Measurements from ENCODE around the gene CDK5R1. TPM values are rescaled to one million over a fixed set of nuclear protein-coding genes. Genes with fewer than 3 reads are reported as not detected.

Gene CDK5R1
- total RNA-seq, 1 experiment from 2014 or later = 9.9 TPM

DNA sequence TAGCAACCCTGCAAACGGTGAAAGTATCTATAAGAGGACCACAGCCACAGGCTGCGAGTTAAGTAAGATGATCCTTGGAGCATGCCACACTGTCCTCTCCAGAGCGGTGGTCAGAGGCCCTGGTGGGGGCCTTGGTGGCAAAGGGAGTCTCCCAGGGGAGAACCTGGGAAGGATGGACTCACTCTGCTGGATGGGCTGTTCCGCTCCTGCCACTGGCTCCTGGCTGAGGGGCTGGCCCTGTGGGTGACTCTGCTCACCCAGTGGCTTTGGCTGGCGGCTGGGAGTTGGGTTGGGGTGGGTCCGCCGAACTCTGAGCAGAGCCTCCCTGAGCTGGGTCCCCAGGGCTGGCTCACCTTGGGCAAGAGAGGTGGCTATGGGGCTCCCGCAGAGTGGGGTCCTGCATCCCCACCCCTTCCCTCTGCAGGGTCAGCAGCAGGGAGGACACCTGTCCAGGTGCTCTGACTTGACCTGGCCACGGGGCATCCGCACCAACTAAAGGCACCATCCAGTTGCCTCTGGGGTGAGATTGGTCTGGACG, 7.3 kb downstream of the CDK5R1 start:
- DNase-seq (ENCODE audit: low spot score) (no peak), ATAC-seq (no peak)
- Mint-ChIP-seq H3K36me3 (peaks cover 11% of the 10 kb centered on the region), H3K4me1 (peaks cover 36% of the 10 kb centered on the region), H3K27me3 (ENCODE audit: low read depth) (no peaks in the 10 kb centered on the region), H3K4me3 (no peak overlapping the region), H3K9me3 (no peaks in the 10 kb centered on the region), H3K27ac (no peak overlapping the region)
- no peak for TF ChIP-seq ATF1 (CRISPR knock-in tag; IDR thresholded peaks at IDR 0.05)
- no peak for TF ChIP-seq JUN (CRISPR knock-in tag; IDR thresholded peaks at IDR 0.05)
- TF ChIP-seq FOXP4 (CRISPR knock-in tag; IDR thresholded peaks at IDR 0.05) = no peak
- no peak for TF ChIP-seq TEAD4 (CRISPR knock-in tag; IDR thresholded peaks at IDR 0.05)
- TF ChIP-seq CREM (CRISPR knock-in tag; IDR thresholded peaks at IDR 0.05) = no peak
- no peak for TF ChIP-seq E2F4 (CRISPR knock-in tag; IDR thresholded peaks at IDR 0.05; ENCODE audit: borderline replicate concordance, low read depth)
- no peak for TF ChIP-seq SMAD4 (CRISPR knock-in tag; IDR thresholded peaks at IDR 0.05)
- TF ChIP-seq PRRX2 (CRISPR knock-in tag; IDR thresholded peaks at IDR 0.05) = no peak
- ChIA-PET CTCF (no interaction called here), POLR2A (no interaction called here)

DNA sequence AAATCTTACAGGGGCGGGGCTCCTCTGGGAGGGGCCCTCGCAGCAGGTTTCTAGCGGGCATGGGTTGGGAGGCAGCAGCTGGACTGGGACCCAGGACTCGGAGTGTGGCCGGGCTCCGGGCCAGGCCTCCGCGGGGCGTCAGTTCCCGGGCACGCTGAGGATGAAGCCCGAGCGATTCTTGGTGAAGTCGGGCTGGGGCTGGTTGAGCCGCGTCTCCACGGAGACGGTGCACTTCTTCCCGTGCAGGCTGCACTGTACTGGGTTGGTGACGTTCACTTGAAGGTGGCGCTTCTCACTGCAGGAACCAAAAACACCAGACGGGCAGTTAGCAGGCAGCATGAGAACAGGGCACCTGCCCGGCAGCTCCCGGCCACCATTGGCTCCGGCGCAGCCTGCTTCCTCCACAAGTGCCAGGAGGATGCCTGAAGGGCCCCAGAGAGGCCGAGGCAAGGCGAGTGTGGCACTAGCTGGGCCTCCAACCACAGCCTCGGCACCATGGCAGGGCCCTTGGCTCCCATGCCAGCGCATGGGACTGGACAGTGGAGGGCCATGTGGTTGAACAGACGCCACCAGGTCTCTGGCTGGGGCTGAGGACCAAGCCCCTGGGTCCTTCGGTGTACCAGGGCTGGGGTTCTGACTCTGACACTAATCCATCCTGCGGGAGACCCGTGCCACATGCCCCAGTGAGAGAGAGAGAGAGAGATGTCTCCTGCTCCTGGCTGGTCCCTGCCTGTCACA, 8.0 kb downstream of the CDK5R1 start:
- no peak for ATAC-seq
- Mint-ChIP-seq H3K4me3 (no peak overlapping the region), H3K27ac (no peak overlapping the region), H3K27me3 (ENCODE audit: low read depth) (no peaks in the 10 kb centered on the region), H3K36me3 (peaks cover 4% of the 10 kb centered on the region), H3K4me1 (peaks cover 29% of the 10 kb centered on the region), H3K9me3 (no peaks in the 10 kb centered on the region)
- no peak for DNase-seq (ENCODE audit: low spot score)
- POLR2A ChIA-PET = no interaction called here
- CTCF ChIA-PET = no interaction called here
- TF ChIP-seq GTF2I (CRISPR knock-in tag; conservative IDR thresholded peaks at IDR 0.05) (no peak), JUN (CRISPR knock-in tag; IDR thresholded peaks at IDR 0.05) (no peak), FOXJ3 (CRISPR knock-in tag; IDR thresholded peaks at IDR 0.05; ENCODE audit: borderline replicate concordance) (no peak), NFATC4 (CRISPR knock-in tag; IDR thresholded peaks at IDR 0.05) (no peak), ZNF138 (CRISPR knock-in tag; conservative IDR thresholded peaks at IDR 0.05) (no peak), JAZF1 (CRISPR knock-in tag; IDR thresholded peaks at IDR 0.05) (no peak), ATF2 (CRISPR knock-in tag; IDR thresholded peaks at IDR 0.05; ENCODE audit: borderline replicate concordance, low read depth) (no peak), ZNF219 (CRISPR knock-in tag; IDR thresholded peaks at IDR 0.05; ENCODE audit: borderline replicate concordance) (no peak), ZNF232 (CRISPR knock-in tag; IDR thresholded peaks at IDR 0.05) (no peak), NR3C1 (CRISPR knock-in tag; conservative IDR thresholded peaks at IDR 0.05; ENCODE audit: low read depth) (no peak), ZNF317 (CRISPR knock-in tag; IDR thresholded peaks at IDR 0.05; ENCODE audit: borderline replicate concordance, low read depth) (no peak), PRRX2 (CRISPR knock-in tag; IDR thresholded peaks at IDR 0.05) (no peak), GRHL2 (CRISPR knock-in tag; IDR thresholded peaks at IDR 0.05; ENCODE audit: insufficient replicate concordance, severe bottlenecking) (no peak), ARID4B (CRISPR knock-in tag; IDR thresholded peaks at IDR 0.05; ENCODE audit: borderline replicate concordance) (no peak), ZNF423 (CRISPR knock-in tag; IDR thresholded peaks at IDR 0.05) (no peak)
- TF ChIP-seq, protein P1, sequence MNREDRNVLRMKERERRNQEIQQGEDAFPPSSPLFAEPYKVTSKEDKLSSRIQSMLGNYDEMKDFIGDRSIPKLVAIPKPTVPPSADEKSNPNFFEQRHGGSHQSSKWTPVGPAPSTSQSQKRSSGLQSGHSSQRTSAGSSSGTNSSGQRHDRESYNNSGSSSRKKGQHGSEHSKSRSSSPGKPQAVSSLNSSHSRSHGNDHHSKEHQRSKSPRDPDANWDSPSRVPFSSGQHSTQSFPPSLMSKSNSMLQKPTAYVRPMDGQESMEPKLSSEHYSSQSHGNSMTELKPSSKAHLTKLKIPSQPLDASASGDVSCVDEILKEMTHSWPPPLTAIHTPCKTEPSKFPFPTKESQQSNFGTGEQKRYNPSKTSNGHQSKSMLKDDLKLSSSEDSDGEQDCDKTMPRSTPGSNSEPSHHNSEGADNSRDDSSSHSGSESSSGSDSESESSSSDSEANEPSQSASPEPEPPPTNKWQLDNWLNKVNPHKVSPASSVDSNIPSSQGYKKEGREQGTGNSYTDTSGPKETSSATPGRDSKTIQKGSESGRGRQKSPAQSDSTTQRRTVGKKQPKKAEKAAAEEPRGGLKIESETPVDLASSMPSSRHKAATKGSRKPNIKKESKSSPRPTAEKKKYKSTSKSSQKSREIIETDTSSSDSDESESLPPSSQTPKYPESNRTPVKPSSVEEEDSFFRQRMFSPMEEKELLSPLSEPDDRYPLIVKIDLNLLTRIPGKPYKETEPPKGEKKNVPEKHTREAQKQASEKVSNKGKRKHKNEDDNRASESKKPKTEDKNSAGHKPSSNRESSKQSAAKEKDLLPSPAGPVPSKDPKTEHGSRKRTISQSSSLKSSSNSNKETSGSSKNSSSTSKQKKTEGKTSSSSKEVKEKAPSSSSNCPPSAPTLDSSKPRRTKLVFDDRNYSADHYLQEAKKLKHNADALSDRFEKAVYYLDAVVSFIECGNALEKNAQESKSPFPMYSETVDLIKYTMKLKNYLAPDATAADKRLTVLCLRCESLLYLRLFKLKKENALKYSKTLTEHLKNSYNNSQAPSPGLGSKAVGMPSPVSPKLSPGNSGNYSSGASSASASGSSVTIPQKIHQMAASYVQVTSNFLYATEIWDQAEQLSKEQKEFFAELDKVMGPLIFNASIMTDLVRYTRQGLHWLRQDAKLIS (CRISPR knock-in tag; IDR thresholded peaks at IDR 0.05; ENCODE audit: borderline replicate concordance) = no peak
